IPS-18c (cell line): ENCODE data around the gene UTP11.

Experiments
- H3K4me3 ChIP-seq: 2 replicates; pipeline ENCODE4 v1.7.0; 2013; ENCODE audit warnings: low read depth, mild to moderate bottlenecking, low read length, moderate library complexity; ENCODE audit not compliant: insufficient read depth
- H3K9me3 ChIP-seq: one replicate; pipeline ENCODE4 v1.6.1; 2013; ENCODE audit warnings: mild to moderate bottlenecking, low read length, moderate library complexity; ENCODE audit not compliant: control insufficient read depth, insufficient read depth

The UTP11 gene

GRCh38 chr1:38053416-38054091, 41.0 kb downstream of the UTP11 start:
- no peaks in the 10 kb centered on the region for H3K9me3 ChIP-seq
- H3K4me3 ChIP-seq, result no peak overlapping the region

- Histone ChIP-seq H3K4me3 (no peak overlapping the region), H3K9me3 (peaks cover 2% of the 10 kb centered on the region)
These were observed 42.9 kb downstream of the UTP11 start for GRCh38 chr1:38055398-38055797.

GRCh38 chr1:38055965-38056364, 43.4 kb downstream of the UTP11 start:
- H3K4me3 ChIP-seq, result no peak overlapping the region
- H3K9me3 ChIP-seq, result peaks cover 2% of the 10 kb centered on the region

- H3K4me3 ChIP-seq, result no peak overlapping the region
These were observed 47.2 kb downstream of the UTP11 start for GRCh38 chr1:38059635-38060250.

GRCh38 chr1:38060498-38060897, 48.0 kb downstream of the UTP11 start:
- peaks cover 2% of the 10 kb centered on the region for H3K9me3 ChIP-seq
- H3K4me3 ChIP-seq, result no peak overlapping the region; the same call in 1 of the 2 replicates

More at GRCh38 chr1:38059635-38060250, 47.2 kb downstream of the UTP11 start:
- peaks cover 2% of the 10 kb centered on the region for H3K9me3 ChIP-seq

GRCh38 chr1:38061290-38061689, 48.8 kb downstream of the UTP11 start:
- H3K4me3 ChIP-seq, result no peak overlapping the region
- peaks cover 2% of the 10 kb centered on the region for H3K9me3 ChIP-seq

- Histone ChIP-seq H3K4me3 (no peak overlapping the region), H3K9me3 (peaks cover 2% of the 10 kb centered on the region)
These were observed 49.4 kb downstream of the UTP11 start for GRCh38 chr1:38061883-38062328.

GRCh38 chr1:38062361-38063288, 50.1 kb downstream of the UTP11 start:
- H3K4me3 ChIP-seq, result no peak overlapping the region
- peaks cover 2% of the 10 kb centered on the region for H3K9me3 ChIP-seq

- Histone ChIP-seq H3K9me3 (peaks cover 2% of the 10 kb centered on the region), H3K4me3 (no peak overlapping the region)
These were observed 51.1 kb downstream of the UTP11 start for GRCh38 chr1:38063616-38064015.

- H3K4me3 ChIP-seq, result no peak overlapping the region
- H3K9me3 ChIP-seq, result peaks cover 2% of the 10 kb centered on the region
These were observed 51.8 kb downstream of the UTP11 start for GRCh38 chr1:38064197-38064903.

- H3K9me3 ChIP-seq, result no peaks in the 10 kb centered on the region
- H3K4me3 ChIP-seq, result no peak overlapping the region
These were observed 55.9 kb downstream of the UTP11 start for GRCh38 chr1:38068220-38068979.

- H3K4me3 ChIP-seq, result no peak overlapping the region
- H3K9me3 ChIP-seq, result no peaks in the 10 kb centered on the region
These were observed 56.4 kb downstream of the UTP11 start for GRCh38 chr1:38068980-38069340.

- H3K9me3 ChIP-seq, result no peaks in the 10 kb centered on the region
These were observed 59.0 kb downstream of the UTP11 start for GRCh38 chr1:38071312-38072256.

GRCh38 chr1:38072858-38073257, 60.3 kb downstream of the UTP11 start:
- no peak overlapping the region for H3K4me3 ChIP-seq
- H3K9me3 ChIP-seq, result no peaks in the 10 kb centered on the region

More at GRCh38 chr1:38071312-38072256, 59.0 kb downstream of the UTP11 start:
- H3K4me3 ChIP-seq, result no peak overlapping the region

GRCh38 chr1:38073534-38074301, 61.2 kb downstream of the UTP11 start:
- H3K4me3 ChIP-seq, result no peak overlapping the region
- H3K9me3 ChIP-seq, result no peaks in the 10 kb centered on the region
